ENCODE measurements around the gene ESF1.

The ESF1 gene

GRCh38 chr20:13758884-13759283 is 25.8 kb downstream of the ESF1 start:
- Histone ChIP-seq H3K9ac (no peak overlapping the region), H3K79me2 (no peaks in the 10 kb centered on the region), H3K9me3 (ENCODE audit: control insufficient read depth, low read length) (no peaks in the 10 kb centered on the region), H3K27me3 (ENCODE audit: control insufficient read depth, insufficient read depth, low read length) (no peaks in the 10 kb centered on the region), H3K36me3 (ENCODE audit: control insufficient read depth, insufficient read depth, low read length) (no peaks in the 10 kb centered on the region), H3K4me1 (no peaks in the 10 kb centered on the region), H3K4me2 (ENCODE audit: low read length) (no peak overlapping the region), H2AFZ (no peak overlapping the region), H3K4me3 (ENCODE audit: low read depth, low read length) (no peak overlapping the region), H3K27ac (no peak overlapping the region)
- TF ChIP-seq CTCF (IDR thresholded peaks at IDR 0.05) = no peak

GRCh38 chr20:13756551-13756950 is 28.2 kb downstream of the ESF1 start:
- Histone ChIP-seq H3K9me3 (ENCODE audit: control insufficient read depth, low read length) (no peaks in the 10 kb centered on the region), H3K4me3 (ENCODE audit: low read depth, low read length) (no peak overlapping the region), H3K4me1 (no peaks in the 10 kb centered on the region), H2AFZ (no peak overlapping the region), H3K79me2 (no peaks in the 10 kb centered on the region), H3K27ac (no peak overlapping the region), H3K9ac (no peak overlapping the region), H3K36me3 (ENCODE audit: control insufficient read depth, insufficient read depth, low read length) (no peaks in the 10 kb centered on the region), H3K27me3 (ENCODE audit: control insufficient read depth, insufficient read depth, low read length) (no peaks in the 10 kb centered on the region), H3K4me2 (ENCODE audit: low read length) (no peak overlapping the region)
- no peak for TF ChIP-seq CTCF (IDR thresholded peaks at IDR 0.05)

- no peaks in the 10 kb centered on the region for H3K9me3 ChIP-seq (ENCODE audit: control insufficient read depth, low read length)
- H3K9ac ChIP-seq = no peak overlapping the region
- H3K4me2 ChIP-seq (ENCODE audit: low read length) = no peak overlapping the region
- H3K4me1 ChIP-seq = no peaks in the 10 kb centered on the region
- TF ChIP-seq CTCF (IDR thresholded peaks at IDR 0.05) = no peak
- H3K36me3 ChIP-seq (ENCODE audit: control insufficient read depth, insufficient read depth, low read length) = no peaks in the 10 kb centered on the region
- no peak overlapping the region for H3K4me3 ChIP-seq (ENCODE audit: low read depth, low read length)
- no peaks in the 10 kb centered on the region for H3K27me3 ChIP-seq (ENCODE audit: control insufficient read depth, insufficient read depth, low read length)
- no peaks in the 10 kb centered on the region for H3K79me2 ChIP-seq
- no peak overlapping the region for H3K27ac ChIP-seq
- no peak overlapping the region for H2AFZ ChIP-seq
Measured at GRCh38 chr20:13755809-13756208, 28.9 kb downstream of the ESF1 start.

GRCh38 chr20:13753436-13754036 is 31.2 kb downstream of the ESF1 start:
- Histone ChIP-seq H3K4me1 (no peaks in the 10 kb centered on the region), H3K36me3 (ENCODE audit: control insufficient read depth, insufficient read depth, low read length) (no peaks in the 10 kb centered on the region), H3K4me2 (ENCODE audit: low read length) (no peak overlapping the region), H3K9ac (no peak overlapping the region), H3K27ac (no peak overlapping the region), H3K27me3 (ENCODE audit: control insufficient read depth, insufficient read depth, low read length) (no peaks in the 10 kb centered on the region), H3K9me3 (ENCODE audit: control insufficient read depth, low read length) (no peaks in the 10 kb centered on the region), H3K4me3 (ENCODE audit: low read depth, low read length) (no peak overlapping the region), H2AFZ (no peak overlapping the region), H3K79me2 (no peaks in the 10 kb centered on the region)
- TF ChIP-seq CTCF (IDR thresholded peaks at IDR 0.05) = no peak

- Histone ChIP-seq H3K27ac (no peak overlapping the region), H2AFZ (no peak overlapping the region), H3K27me3 (ENCODE audit: control insufficient read depth, insufficient read depth, low read length) (no peaks in the 10 kb centered on the region), H3K36me3 (ENCODE audit: control insufficient read depth, insufficient read depth, low read length) (no peaks in the 10 kb centered on the region), H3K79me2 (no peaks in the 10 kb centered on the region), H3K9me3 (ENCODE audit: control insufficient read depth, low read length) (no peaks in the 10 kb centered on the region), H3K9ac (no peak overlapping the region), H3K4me3 (ENCODE audit: low read depth, low read length) (no peak overlapping the region), H3K4me2 (ENCODE audit: low read length) (no peak overlapping the region), H3K4me1 (no peaks in the 10 kb centered on the region)
- no peak for TF ChIP-seq CTCF (IDR thresholded peaks at IDR 0.05)
Measured at GRCh38 chr20:13749811-13750210, 34.9 kb downstream of the ESF1 start.
